Left lung (tissue), 10 donors: ENCODE data around the gene ZNF285. TPM values are rescaled to one million over a fixed set of nuclear protein-coding genes. Genes with fewer than 3 reads are reported as not detected.
"Not testable (repeated sequence)": the region's sequence is repeated elsewhere in the genome, so short reads cannot be mapped to it uniquely, and the experiment has no call there.

ENCODE experiments used
- ATAC-seq: fragments of 200-7000 bp; cut with Tn5 transposase; one replicate; pipeline ENCODE4 v1.9.1; 2020; ENCODE audit warnings: moderate library complexity
- DNase-seq, 4 donors: peaks; one replicate each; pipeline ENCODE4 v3.0.0-alpha.2; 2013 to 2020
- H3K27ac ChIP-seq, 2 donors: fragments of 200-600 bp; sonication (generic) in 1 of 2; one replicate each; pipeline versions ENCODE4 v1.5.0 to v1.8.0; 2020 to 2021
- H3K27me3 ChIP-seq, 2 donors: fragments of 200-600 bp; sonication (generic) in 1 of 2; one replicate each; pipeline versions ENCODE4 v1.5.0 to v1.8.0; 2020 to 2021
- H3K36me3 ChIP-seq, 2 donors: fragments of 200-600 bp; sonication (generic) in 1 of 2; one replicate each; pipeline versions ENCODE4 v1.5.0 to v1.8.0; 2020 to 2021
- H3K4me1 ChIP-seq, 2 donors: fragments of 200-600 bp; one replicate each; pipeline ENCODE4 v1.8.0; 2021
- H3K4me3 ChIP-seq, 2 donors: fragments of 200-600 bp; sonication (generic) in 1 of 2; one replicate each; pipeline versions ENCODE4 v1.5.0 to v1.8.0; 2020 to 2021; ENCODE audit warnings: mild to moderate bottlenecking in 1 of 2
- H3K9me3 ChIP-seq, 2 donors: fragments of 200-600 bp; sonication (generic) in 1 of 2; one replicate each; pipeline versions ENCODE4 v1.5.0 to v1.8.0; 2020 to 2021
- CTCF ChIP-seq, 2 donors: fragments of 200-600 bp; sonication (generic) in 1 of 2; IDR thresholded peaks; one replicate each; pipeline versions ENCODE4 v1.5.0 to v1.8.0; 2021; ENCODE audit warnings: antibody characterized with exemption in 2 of 2
- intact Hi-C, 2 donors: fragments of 100-400 bp; cut with DNase I; formaldehyde crosslinking; loops; one replicate each; pipeline versions ENCODE4 v1.11.2 to v1.14.2; 2022
- polyA plus RNA-seq, 6 donors: library from polyadenylated mRNA; unstranded; fragments of 120-200 nt; gene quantifications; one replicate each; pipeline ENCODE4 v1.2.1, GENCODE V29; 2013; ENCODE audit not compliant: insufficient read length in 6 of 6
- total RNA-seq, 2 donors: library from RNA; stranded (reverse); fragmentation: NEBNext Ultra II Directional; extraction: Animal tissue kit (Norgen Biotek cat#: 25700); gene quantifications; one replicate each; pipeline ENCODE4 v1.2.1, GENCODE V29; 2021
- donor health status: DM: no; HTN: yes; CAD: no.
- donor health status: DM: no; HTN: no; CAD: no.

Gene ZNF285
- total and polyA plus RNA-seq, 8 donors, result 1.2 to 15.3 (median 11.6) TPM

GRCh38 chr19:44430956-44431355 lies 29.5 kb upstream of the ZNF285 start:
- Histone ChIP-seq H3K27me3 (no peaks in the 10 kb centered on the region), H3K9me3 (peaks cover 7 to 99% of the 10 kb centered on the region in 2 donors), H3K4me1 (no peaks in the 10 kb centered on the region), H3K36me3 (peaks cover 0 to 51% of the 10 kb centered on the region in 2 donors), H3K27ac (no peak overlapping the region), H3K4me3 (no peak overlapping the region)
- TF ChIP-seq CTCF (IDR thresholded peaks at IDR 0.05), result no peak
- no peak for ATAC-seq
- intact Hi-C loops, result no loop called here
- no peak for DNase-seq

GRCh38 chr19:44415553-44415952 lies 14.1 kb upstream of the ZNF285 start:
- H3K4me1 ChIP-seq, intact Hi-C loops, H3K27me3 ChIP-seq, DNase-seq, H3K36me3 ChIP-seq, H3K4me3 ChIP-seq, H3K27ac ChIP-seq, ATAC-seq: not testable (repeated sequence)
- H3K9me3 ChIP-seq, result peaks cover 0 to 78% of the 10 kb centered on the region in 2 donors

- ATAC-seq, DNase-seq, H3K4me1 ChIP-seq, H3K27me3 ChIP-seq, intact Hi-C loops, H3K27ac ChIP-seq, H3K4me3 ChIP-seq: not testable (repeated sequence)
- Histone ChIP-seq H3K9me3 (peaks cover 0 to 83% of the 10 kb centered on the region in 2 donors), H3K36me3 (peaks cover 0 to 64% of the 10 kb centered on the region in 2 donors)
These were observed 12.1 kb downstream of the ZNF285 start for GRCh38 chr19:44389268-44389667.

GRCh38 chr19:44374789-44375188 lies 26.6 kb downstream of the ZNF285 start:
- DNase-seq, result no peak

DNA sequence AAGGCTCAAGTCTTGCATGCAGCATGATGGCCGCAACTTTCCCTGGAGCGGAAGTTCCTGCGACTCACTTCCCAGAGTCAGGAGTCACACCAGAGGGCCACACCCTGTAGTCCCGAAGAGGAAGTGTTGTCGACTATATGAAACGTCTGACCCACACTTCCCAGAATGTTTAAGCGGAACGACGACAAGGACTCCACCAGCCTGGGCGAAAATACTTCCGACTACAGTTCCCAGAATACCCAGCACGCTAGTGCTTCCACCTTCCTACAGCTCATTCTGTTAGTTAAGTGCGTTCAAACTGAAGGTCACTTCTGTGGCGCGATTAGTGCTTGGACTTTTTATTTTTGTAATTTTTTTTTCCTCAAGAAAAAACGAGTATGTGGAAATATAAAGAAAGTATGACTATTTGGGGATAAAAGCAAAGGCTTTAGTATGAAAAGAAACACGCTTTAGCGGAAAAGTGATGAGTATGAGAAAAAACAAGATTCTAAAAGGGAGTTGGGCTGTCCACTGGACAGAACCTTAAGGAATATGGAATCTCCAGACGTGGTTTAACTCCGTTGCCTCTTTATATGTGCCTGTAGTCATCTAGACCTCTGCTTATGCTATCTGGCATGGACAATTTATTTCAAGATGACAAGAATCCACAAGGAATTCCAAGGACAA lies 29.5 kb downstream of the ZNF285 start:
- no peaks in the 10 kb centered on the region for H3K4me1 ChIP-seq
- no peaks in the 10 kb centered on the region for H3K36me3 ChIP-seq
- intact Hi-C loops, result no loop called here
- H3K9me3 ChIP-seq, result peaks cover 0 to 61% of the 10 kb centered on the region in 2 donors
- ATAC-seq, result no peak
- no peak overlapping the region for H3K4me3 ChIP-seq
- H3K27me3 ChIP-seq, result no peaks in the 10 kb centered on the region
- DNase-seq, result no peak
- TF ChIP-seq CTCF (IDR thresholded peaks at IDR 0.05), result no peak
- no peak overlapping the region for H3K27ac ChIP-seq

More at GRCh38 chr19:44374789-44375188, 26.6 kb downstream of the ZNF285 start:
- Histone ChIP-seq H3K9me3 (peaks cover 0 to 63% of the 10 kb centered on the region in 2 donors), H3K4me3 (no peak overlapping the region), H3K4me1 (no peaks in the 10 kb centered on the region), H3K27ac (no peak overlapping the region), H3K36me3 (no peaks in the 10 kb centered on the region), H3K27me3 (no peaks in the 10 kb centered on the region)
- ATAC-seq, result no peak
- intact Hi-C loops, result no loop called here
- no peak for TF ChIP-seq CTCF (IDR thresholded peaks at IDR 0.05)

DNA sequence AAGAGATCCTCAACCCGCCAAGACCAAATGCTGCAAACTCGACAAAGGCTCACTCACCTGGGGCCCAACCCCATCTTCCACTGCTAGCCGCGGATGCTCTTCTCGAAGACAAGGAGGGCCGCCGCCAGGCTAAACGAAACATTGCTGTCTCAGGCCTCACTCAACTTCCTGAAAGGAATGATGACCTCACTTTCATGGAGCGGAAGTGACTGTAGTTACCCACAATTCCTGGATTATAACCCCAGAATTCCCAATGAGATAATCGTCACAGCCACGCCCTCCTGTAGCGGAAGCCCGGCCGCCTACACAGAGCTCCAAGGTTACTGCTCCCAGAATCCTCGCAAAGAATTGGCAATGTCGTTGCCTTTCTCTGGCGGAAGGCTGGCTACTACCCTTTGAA lies 34.4 kb downstream of the ZNF285 start:
- Histone ChIP-seq H3K4me1 (no peaks in the 10 kb centered on the region), H3K27ac (no peak overlapping the region), H3K4me3 (no peak overlapping the region), H3K36me3 (no peaks in the 10 kb centered on the region), H3K9me3 (peaks cover 0 to 43% of the 10 kb centered on the region in 2 donors), H3K27me3 (no peaks in the 10 kb centered on the region)
- ATAC-seq (no peak), DNase-seq (no peak)
- TF ChIP-seq CTCF (IDR thresholded peaks at IDR 0.05), result no peak
- intact Hi-C loops, result no loop called here
